ENCODE results near the gene SPATA2L.

- no peak for TF ChIP-seq POLR2AphosphoS5 (IDR thresholded peaks at IDR 0.05; ENCODE audit: insufficient read depth in 1 of 2, low read depth in 1 of 2)
- no peak for TF ChIP-seq CTCF (IDR thresholded peaks at IDR 0.05)
These were observed 8.2 kb downstream of the SPATA2L start for GRCh38 chr16:89693289-89693731.

Measured in vagina (tissue), 2 donors.